ENCODE results near the gene MAP4K3. TPM values are rescaled to one million over a fixed set of nuclear protein-coding genes. Genes with fewer than 3 reads are reported as not detected.

MAP4K3 gene
- total and polyA plus RNA-seq, 2 of the 8 experiments (the other 6 are each of a cell fraction or from before 2014, with no cell fraction given), result 11.4 to 63.0 TPM

DNA sequence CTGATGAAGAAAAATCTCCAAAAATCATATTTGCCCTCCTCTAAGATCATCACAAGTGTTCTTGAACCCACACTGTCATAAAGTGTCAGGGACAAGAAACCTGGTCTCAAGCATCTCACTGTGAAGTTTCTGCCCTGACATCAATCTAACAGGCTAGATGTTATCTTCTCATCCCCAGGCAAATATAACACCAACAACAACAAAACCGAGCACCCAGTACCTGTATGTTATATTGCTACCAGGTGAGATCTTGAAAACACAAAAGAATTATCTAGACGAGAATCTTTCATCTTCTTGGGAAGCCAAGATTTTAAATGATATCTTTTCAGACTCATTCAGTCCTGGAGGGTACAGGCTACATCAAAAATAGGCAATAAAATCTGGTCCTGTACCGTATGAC is 8.8 kb upstream of the MAP4K3 start:
- Histone ChIP-seq H2BK20ac (ENCODE audit: low read length) (no peak overlapping the region), H3K36me3 (ENCODE audit: control insufficient read depth in 2 of 4, insufficient read depth in 4 of 4, low read length in 3 of 4) (no peaks in the 10 kb centered on the region; a peak in 1 of 8 replicates), H3K9me3 (ENCODE audit: insufficient read depth in 2 of 2, low read depth in 1 of 2, low read length in 1 of 2) (peaks cover 0 to 4% of the 10 kb centered on the region in 2 experiments; a peak in 1 of 4 replicates), H4K91ac (replicated peaks; ENCODE audit: insufficient read length, low read length) (no peak overlapping the region), H2BK5ac (ENCODE audit: low read depth, low read length) (no peak overlapping the region), H3K18ac (ENCODE audit: extremely low read depth, low read length) (no peak overlapping the region), H3K79me2 (ENCODE audit: control insufficient read depth in 1 of 2, insufficient read depth in 2 of 2, low read length in 2 of 2) (no peaks in the 10 kb centered on the region), H3K4me1 (replicated peaks in 1 of 4; ENCODE audit: control insufficient read depth in 3 of 4, insufficient read depth in 4 of 4, low read length in 3 of 4) (no peaks in the 10 kb centered on the region), H3K27ac (ENCODE audit: low read depth, low read length) (no peak overlapping the region), H3K27me3 (replicated peaks in 1 of 4; ENCODE audit: control insufficient read depth in 3 of 4, extremely low read depth in 1 of 4, insufficient read depth in 3 of 4, low read length in 3 of 4) (no peaks in the 10 kb centered on the region), H3K9ac (replicated peaks in 1 of 4; ENCODE audit: extremely low read depth in 1 of 4, low read depth in 3 of 4, low read length in 3 of 4) (no peak overlapping the region), H3K4me2 (ENCODE audit: insufficient read depth in 1 of 2, low read depth in 2 of 2, low read length in 2 of 2) (no peak overlapping the region), H3K79me1 (ENCODE audit: low read depth, low read length) (no peaks in the 10 kb centered on the region), H2BK120ac (replicated peaks; ENCODE audit: low read depth, low read length) (no peak overlapping the region), H3K56ac (replicated peaks; ENCODE audit: insufficient read length, low read depth, low read length) (no peak overlapping the region), H2AK5ac (ENCODE audit: low read depth, low read length) (no peak overlapping the region), H3K23ac (ENCODE audit: insufficient read length) (no peak overlapping the region), H3K14ac (ENCODE audit: insufficient read length) (no peak overlapping the region), H4K5ac (ENCODE audit: insufficient read length, low read depth, low read length) (no peak overlapping the region), H4K20me1 (replicated peaks in 1 of 2; ENCODE audit: control insufficient read depth in 1 of 2, insufficient read depth in 2 of 2, low read length in 2 of 2) (no peaks in the 10 kb centered on the region), H3K4ac (replicated peaks; ENCODE audit: insufficient read length, low read depth, low read length) (no peak overlapping the region), H4K8ac (ENCODE audit: extremely low read depth, insufficient read depth, low read length) (no peak overlapping the region), H2BK15ac (ENCODE audit: low read length) (no peak overlapping the region), H3K23me2 (ENCODE audit: low read depth, low read length) (no peaks in the 10 kb centered on the region), H2AFZ (ENCODE audit: low read length) (no peak overlapping the region), H2BK12ac (ENCODE audit: low read depth, low read length) (no peak overlapping the region), H3K4me3 (ENCODE audit: extremely low read depth in 1 of 4, insufficient read depth in 2 of 4, low read depth in 3 of 4, low read length in 4 of 4) (no peak overlapping the region)
- DNase-seq (ENCODE audit: low read depth in 1 of 2, low spot score in 2 of 2) (no peak), FAIRE-seq (no peak)
- CTCF ChIA-PET (ENCODE audit: partially characterized antibody), result no interaction called here
- WGBS, 2 experiments (ENCODE audit: extremely low coverage in 1 of 2, insufficient coverage in 1 of 2, insufficient read length in 1 of 2, insufficient replicate concordance in 2 of 2, low coverage in 1 of 2, low lambda C conversion rate in 2 of 2, missing lambda C conversion rate in 1 of 2), result 93% methylated on average over 3 of the region's 3 CpGs; no CpG with 5 or more reads in 1 of the 2 experiments
- POLR2A ChIA-PET (ENCODE audit: partially characterized antibody), result no interaction called here
- TF ChIP-seq SUZ12 (IDR thresholded peaks at IDR 0.05; ENCODE audit: low read length) (no peak), YY1 (IDR thresholded peaks at IDR 0.05; ENCODE audit: low read depth, low read length) (no peak), RNF2 (IDR thresholded peaks at IDR 0.05; ENCODE audit: borderline replicate concordance, low read depth, low read length, missing control alignments, poor library complexity, severe bottlenecking) (no peak), GABPA (IDR thresholded peaks at IDR 0.05; ENCODE audit: borderline replicate concordance, insufficient read depth, low read length) (no peak), PHF8 (conservative IDR thresholded peaks at IDR 0.05; ENCODE audit: low read depth, low read length) (no peak), SIX5 (IDR thresholded peaks at IDR 0.05; ENCODE audit: low read depth, low read length) (no peak), RXRA (IDR thresholded peaks at IDR 0.05; ENCODE audit: insufficient read depth, low read depth, low read length) (no peak), TBP (IDR thresholded peaks at IDR 0.05; ENCODE audit: low read depth, low read length) (no peak), EP300 (IDR thresholded peaks at IDR 0.05; ENCODE audit: borderline replicate concordance in 1 of 2, low read depth in 2 of 2, low read length in 2 of 2) (no peak)
